Bone marrow (tissue), 2 donors: ENCODE measurements around the gene LNPK.
"Not testable (repeated sequence)": the region's sequence is repeated elsewhere in the genome, so short reads cannot be mapped to it uniquely, and the experiment has no call there.

ENCODE experiments used
- DNase-seq, 2 donors: peaks; one replicate each; lab custom pipeline; 2025; lab: John Stamatoyannopoulos, UW

Gene LNPK

DNA sequence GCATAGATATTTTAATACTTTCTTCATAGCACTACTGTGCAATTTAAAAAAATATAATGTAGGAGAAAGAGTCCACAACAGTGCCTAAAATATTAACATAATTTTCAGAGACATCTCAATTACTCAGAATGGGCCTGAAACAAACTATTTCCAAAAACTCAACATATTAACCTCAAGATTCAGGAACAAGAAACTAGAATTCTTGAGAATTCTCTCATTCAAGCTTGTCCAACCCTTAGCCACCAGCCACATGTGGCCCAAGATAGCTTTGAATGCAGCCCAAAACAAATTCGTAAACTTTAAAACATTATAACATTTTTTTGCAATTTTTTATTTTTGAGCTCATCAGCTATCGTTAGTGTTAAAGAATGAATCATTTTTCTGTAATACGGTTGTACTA, 35.2 kb downstream of the LNPK start:
- DNase-seq: no peak

DNA sequence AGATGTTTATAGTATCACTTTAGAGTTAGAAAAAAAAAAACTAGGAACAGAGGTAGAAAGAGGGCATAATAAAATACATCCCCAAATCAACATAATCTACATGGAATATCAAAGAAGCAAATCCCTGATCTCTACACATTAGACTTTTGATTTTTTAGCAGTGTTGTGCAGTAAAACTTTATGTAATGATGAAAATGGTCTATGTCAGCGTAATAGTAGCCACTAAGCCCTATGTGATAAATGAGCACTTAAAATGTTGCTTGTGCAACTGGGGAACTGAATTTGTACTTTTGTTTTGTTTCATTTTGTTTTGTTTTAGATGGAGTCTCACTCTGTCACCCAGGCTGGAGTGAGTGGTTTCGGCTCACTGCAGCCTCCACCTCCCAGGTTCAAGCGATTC, 36.3 kb downstream of the LNPK start:
- DNase-seq: no peak

DNA sequence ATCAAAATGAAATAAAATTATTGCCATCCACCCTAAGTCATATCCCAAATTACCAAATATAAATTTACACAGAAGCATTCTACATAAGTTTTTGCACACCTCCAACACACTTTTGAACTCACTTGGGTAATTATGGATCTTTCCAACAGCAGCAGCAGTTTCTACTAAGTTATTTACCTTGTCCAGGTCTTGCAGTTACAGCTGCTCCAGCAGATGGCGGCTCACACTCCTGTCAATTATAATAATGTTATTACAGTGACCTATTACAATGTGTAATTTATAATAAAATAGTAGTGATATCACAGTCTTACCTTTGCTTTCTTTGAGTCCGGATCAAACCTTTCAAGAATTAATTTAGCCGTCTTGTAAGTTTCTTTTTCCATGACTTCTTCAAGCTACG, 37.9 kb downstream of the LNPK start:
- no peak for DNase-seq

DNA sequence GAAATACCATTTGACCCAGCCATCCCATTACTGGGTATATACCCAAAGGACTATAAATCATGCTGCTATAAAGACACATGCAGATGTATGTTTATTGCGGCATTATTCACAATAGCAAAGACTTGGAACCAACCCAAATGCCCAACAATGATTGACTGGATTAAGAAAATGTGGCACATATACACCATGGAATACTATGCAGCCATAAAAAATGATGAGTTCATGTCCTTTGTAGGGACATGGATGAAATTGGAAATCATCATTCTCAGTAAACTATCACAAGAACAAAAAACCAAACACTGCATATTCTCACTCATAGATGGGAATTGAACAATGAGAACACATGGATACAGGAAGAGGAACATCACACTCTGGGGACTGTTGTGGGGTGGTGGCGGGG, 38.9 kb downstream of the LNPK start:
- DNase-seq: not testable (repeated sequence)

DNA sequence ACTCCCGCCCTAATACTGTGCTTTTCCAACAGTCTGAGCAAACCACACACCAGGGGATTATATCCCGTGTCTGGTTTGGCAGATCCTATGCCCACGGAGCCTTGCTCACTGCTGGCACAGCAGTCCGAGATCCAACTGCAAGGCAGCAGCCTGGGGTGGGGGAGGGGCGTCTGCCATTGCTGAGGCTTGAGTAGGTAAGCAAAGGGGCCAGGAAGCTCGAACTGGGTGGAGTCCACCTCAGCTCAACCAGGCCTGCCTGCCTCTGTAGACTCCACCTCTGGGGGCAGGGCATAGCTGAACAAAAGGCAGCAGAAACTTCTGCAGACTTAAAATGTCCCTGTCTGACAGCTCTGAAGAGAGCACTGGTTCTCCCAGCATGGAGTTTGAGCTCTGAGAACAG, 44.2 kb downstream of the LNPK start:
- no peak for DNase-seq

DNA sequence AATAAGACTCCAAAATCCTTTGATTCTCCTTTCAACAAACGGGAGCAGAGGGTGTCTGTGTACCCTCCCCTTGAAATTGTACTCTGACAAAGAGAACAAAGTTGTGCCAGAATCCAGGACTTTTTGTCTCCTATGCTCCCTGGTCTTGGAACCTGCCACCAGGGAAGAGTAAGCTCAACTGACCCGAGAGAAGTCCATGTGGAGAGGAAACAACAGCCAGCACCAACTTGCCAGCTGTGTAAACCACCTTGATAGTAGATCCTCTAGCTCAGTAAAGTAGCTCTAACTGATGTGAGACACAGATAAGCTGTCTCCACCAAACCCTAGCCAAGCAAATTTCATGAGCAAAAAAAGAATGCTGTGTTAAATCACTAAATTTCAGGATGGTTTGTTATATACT, 46.9 kb downstream of the LNPK start:
- DNase-seq: no peak

DNA sequence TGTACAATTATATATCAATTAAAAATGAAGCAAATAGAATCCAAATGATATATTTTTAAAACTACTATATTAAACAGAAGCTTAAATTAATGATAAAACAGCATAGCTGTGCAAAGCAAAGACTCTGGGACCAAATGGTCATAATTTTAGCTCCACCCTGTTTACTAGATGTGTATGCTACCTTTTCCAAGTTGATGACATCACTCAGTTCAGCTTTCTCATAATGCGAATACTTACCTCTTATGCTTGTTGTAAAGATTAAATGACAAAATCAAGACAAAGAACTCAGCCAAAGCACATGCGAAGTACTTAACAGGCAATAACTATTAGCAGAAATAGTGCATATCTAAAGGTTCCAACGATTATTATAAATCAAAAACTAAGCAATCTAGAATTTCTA, 51.6 kb downstream of the LNPK start:
- DNase-seq: no peak

DNA sequence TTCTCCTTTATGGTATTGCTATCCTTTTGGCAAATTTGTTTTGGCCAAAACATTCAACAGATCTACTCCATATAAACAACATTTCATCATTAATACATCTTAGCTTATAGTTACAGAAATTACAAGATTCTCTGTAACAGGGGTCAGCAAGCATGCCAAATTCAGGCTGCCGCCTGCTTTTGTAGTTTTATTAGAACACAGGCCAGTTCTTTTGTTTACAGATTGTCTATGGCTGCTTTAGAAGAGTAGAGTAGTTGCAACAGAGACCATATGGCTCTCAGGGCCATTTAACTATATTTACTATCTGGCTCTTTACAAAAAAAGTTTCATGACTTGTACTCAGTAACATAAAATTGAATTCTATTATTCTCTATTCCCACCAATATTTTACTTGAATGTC, 53.9 kb downstream of the LNPK start:
- DNase-seq: no peak

DNA sequence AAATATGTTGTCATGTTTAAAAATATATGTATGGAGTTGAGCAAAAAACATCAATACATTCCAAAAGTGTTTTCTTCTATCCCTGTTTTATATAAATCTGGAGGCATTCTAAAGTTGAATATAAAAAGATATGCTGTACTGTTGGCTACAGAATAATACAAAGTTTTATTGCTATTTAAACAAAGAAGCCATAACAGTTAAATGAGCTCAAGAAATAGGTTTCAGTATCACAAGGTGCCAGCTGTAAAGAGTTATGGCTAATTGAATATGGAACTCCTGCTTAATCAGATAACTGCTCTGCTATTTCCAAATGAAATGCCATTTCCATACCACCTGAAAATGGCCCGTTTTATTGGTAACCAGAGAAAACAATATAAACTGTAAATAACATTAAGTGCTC, 55.0 kb downstream of the LNPK start:
- DNase-seq: no peak

DNA sequence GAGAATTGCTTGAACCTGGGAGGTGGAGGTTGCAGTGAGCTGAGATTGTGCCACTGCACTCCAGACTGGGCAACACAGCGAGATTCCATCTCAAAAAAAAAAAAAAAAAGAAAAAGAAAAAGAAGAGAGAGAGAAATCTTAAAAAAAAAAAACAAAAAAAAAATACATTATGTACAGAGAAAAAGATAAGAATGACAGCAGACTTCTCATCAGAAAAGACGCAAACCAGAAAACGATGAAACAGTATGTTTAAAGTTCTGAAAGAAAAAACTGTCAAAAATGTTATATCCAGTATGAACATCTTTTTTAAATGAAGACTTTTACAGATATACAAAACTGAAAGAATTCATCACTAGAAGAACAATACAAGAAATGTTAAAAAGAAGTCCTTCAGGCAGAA, 60.4 kb downstream of the LNPK start:
- DNase-seq: no peak

DNA sequence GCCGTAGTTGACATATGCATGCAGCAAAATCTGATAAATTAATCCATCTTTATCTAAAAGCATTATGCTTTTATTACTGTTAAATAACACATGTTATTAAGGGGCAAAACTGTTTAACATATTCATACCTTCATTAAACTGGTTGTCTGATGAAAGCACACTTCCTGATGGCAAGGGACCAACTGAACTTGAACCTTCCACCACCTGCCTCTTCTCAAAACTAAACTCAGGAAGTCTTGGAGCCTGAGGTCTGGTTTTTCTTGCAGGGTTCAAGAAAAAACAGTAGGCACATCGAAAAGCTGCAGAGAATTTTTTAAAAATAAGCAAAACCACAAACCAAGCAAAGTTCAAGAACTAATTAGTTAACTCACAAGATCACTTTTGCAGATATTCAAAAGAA, 64.9 kb downstream of the LNPK start:
- no peak for DNase-seq

DNA sequence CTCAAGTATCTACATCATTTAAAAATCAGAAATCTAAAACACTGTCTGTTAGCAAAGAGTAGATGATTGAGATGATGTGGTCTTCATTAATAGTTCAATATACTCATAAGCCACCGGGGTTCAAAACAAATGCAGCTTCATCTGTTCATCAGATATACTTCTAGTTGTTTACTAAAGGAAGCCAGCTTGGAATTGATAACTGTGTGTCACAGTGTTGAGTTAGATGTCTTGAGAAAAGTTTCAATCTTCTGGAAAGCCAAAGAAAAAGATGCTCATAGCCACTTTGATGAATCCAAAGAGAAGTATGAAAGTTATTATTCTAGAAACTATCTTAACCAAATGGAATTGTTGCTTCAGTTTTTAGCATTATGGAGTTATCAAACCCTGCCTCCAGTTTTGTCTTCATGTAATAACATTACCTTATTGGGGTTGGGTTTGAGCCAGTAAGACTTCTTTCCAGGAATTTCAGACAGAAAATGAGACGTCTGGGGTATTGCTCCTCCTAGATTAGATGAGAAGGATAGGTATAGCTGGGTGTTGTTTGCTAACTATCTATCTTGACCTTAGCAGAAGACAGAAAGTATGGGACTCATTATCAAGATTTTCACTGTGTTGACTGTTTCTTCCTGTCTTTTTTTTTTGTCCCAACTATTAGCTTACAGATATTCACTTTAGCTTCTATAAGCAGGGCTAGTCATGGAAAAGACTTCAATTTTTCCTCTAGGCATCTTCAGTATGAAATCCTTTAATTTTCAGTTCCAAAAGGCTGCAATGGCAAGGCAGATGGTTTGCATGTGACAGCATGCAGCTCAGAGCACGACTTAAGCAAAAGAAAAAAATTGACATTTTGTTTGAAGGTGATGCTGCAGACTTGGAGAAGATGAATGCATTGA, 66.5 kb downstream of the LNPK start:
- DNase-seq: no peak

DNA sequence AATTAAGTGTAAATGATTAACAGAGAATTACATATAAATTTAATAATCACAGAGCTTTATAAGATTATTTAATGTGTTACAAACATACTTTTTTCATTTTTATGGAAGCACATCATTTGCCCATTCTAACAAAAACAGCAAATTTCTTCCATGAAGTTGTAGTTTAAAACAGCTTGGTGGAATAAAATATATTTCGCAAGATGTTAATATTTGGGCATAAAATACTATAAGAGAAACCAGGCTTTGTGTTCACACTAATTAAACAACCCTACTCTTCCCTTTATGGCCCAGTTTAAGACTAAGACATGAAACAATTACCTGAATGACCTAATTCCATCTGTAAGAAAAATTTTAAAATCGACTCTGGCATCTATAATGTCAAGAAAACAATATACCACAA, 69.4 kb downstream of the LNPK start:
- DNase-seq: no peak

DNA sequence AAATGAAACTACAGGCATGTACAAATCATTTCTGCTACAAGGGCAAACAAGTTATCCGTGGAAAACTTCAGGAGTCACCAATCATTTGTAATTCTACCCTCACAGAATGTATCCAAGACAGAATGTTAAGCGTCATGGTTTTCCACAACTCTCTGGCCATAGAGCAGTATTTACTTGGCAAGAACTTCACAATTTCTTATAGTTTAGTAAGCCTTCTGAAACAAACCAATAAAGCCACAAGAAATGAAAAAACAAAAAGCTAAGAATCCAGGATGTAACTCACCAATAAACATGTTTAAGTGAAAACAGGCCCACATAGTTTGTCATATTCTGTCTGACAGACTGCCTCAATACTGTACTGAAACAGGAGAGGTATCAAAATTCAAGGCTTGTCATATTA, 70.3 kb downstream of the LNPK start:
- no peak for DNase-seq

DNA sequence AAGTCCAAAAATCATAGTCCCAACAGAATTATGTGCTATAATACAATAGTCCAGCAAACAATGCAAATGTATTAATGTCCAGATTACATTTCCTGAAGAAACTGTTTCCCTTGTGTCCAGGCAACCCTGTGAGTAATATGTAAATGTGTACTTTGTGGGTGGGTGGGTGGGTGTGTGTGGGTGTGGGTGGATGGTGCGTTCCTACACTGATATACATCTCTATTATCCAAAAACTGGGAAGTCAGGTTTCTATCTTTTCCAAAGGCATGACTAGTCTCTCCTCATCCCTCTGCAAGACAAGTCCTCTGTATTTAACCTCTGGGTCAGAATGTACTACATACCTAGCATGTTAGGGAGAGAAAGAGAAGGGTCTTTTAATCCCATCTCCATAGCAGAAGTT, 71.6 kb downstream of the LNPK start:
- DNase-seq: no peak

DNA sequence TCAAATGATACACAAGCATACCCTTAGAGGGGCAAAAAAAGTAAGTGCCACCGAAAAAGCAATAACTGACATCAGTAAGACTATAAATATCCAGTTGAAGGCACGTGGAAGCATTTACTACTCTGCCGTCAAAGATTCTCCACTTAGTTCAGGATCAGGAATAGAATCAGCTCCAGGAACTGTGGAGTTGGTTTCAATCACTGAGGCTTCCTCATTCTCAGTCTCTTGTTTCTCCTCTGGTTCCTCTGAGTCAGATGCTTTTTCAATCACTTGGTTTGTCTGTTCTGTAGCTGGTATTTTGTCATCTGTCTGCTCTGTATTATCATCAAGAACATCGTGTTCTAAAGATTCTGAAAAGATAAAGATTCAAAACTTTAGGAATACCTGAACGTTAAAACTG, 72.2 kb downstream of the LNPK start:
- no peak for DNase-seq

DNA sequence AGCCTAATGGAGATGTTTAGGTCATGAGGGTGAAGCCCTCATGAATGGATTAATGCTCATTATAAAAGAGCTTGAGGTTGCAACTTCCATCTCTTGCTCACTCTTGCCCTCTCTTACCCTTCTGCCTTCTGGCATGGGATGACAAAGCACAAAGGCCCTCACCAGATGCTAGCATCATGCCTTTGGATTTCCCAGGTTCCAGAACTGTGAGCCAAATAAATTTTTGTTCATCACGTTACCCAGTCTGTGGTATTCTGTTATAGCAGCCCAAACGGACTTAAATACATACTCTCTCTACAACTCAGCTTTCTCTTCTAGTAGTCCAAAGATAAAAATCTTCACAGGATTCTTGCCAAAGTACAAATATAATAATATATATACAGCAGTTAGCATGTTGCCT, 75.8 kb downstream of the LNPK start:
- DNase-seq: no peak

DNA sequence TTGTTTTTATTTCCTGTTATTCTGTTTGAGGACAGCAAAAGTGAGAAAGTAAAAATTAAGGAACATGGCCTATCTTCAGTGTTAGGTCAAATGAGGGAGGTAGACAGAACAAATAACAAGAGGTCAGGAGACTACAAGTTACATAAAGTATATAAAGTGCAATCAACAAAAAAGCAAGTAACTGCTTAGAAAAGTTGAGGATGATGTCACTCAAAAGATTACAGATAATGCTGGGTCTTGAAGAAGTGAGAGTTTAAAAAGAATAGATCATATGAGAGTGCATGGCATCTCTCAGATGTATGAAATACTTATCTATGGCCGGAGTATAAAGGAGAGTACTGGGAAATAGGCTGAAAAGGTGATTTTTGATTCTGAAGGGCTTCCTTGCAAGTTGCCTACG, 79.9 kb downstream of the LNPK start:
- no peak for DNase-seq

DNA sequence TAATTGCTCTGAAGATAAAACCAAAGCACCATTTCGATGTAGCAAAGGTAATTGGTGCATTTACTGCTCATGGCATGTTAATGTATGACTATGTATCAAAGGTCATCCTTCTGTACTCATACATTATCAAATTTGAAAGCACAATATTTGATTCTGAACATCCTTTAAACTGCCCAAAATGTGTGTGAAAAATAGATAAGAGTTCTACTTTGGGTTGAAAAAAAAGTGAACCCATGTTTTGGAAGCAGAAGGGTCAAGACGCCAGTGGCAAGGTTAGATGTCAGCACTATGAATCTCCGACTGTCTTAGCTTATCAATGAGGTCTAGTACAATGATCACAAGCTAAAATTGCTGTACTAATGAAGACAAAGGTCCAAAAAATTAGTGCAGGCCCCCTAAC, 83.1 kb downstream of the LNPK start:
- DNase-seq: no peak

DNA sequence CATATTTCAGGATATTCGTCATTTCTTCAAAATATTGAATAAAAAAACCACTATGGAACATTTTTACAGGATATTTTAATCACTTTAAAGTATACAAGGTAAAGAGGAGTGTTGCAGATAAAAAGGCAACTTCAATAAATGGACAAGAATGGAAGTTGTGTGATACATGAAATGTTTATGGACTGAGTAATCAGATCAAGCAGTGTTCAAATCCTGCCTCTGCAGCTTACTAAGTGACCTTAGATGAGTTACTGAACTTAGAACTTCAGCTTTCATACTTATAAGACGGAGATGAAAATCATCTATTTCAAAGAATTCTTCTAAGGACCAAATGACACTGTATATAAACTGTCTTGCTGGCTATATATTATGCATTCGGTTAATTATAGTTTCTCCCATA, 87.2 kb downstream of the LNPK start:
- DNase-seq: no peak

DNA sequence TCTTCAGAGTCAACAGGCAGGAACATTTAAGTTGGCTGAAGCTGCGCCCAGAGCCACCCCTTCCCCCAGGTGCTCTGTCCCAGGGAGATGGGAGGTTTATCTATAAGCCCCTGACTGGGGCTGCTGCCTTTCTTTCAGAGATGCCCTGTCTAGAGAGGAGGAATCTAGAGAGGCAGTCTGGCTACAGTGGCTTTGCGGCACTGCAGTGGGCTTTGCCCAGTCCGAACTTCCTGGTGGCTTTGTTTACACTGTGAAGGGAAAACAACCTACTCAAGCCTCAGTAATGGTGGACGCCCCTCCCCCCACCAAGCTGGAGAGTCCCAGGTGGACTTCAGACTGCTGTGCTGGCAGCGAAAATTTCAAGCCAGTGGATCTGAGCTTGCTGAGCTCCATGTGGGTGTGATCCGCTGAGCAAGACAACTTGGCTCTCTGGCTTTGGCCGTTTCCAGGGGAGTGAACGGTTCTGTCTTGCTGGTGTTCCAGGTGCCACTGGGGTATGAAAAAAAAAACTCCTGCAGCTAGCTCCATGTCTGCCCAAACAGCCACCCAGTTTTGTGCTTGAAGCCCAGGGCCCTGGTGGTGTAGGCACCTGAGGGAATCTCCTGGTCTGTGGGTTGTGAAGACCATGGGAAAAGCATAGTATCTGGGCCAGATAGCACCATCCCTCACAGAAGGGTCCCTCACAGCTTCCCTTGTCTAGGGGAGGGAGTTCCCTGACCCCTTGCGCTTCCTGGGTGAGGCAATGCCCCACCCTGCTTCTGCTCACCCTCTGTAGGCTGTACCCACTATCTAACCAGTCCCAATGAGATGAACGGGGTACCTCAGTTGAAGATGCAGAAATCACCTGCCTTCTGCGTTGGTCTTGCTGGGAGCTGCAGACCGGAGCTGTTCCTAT, 88.0 kb downstream of the LNPK start:
- not testable (repeated sequence) for DNase-seq

DNA sequence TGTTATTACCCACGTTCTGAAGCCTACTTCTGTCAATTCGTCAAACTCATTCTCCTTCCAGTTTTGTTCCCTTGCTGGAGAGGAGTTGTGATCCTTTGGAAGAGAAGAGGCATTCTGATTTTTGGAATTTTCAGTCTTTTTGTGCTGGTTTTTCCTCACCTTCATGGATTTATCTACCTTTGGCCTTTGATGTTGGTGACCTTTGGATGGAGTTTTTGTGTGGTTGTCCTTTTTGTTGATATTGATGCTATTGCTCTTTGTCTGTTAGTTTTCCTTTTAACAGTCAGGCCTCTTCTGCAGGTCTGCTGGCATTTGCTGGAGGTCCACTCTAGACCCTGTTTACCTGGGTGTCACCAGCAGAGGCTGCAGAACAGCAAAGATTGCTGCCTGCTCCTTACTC, 88.8 kb downstream of the LNPK start:
- not testable (repeated sequence) for DNase-seq

DNA sequence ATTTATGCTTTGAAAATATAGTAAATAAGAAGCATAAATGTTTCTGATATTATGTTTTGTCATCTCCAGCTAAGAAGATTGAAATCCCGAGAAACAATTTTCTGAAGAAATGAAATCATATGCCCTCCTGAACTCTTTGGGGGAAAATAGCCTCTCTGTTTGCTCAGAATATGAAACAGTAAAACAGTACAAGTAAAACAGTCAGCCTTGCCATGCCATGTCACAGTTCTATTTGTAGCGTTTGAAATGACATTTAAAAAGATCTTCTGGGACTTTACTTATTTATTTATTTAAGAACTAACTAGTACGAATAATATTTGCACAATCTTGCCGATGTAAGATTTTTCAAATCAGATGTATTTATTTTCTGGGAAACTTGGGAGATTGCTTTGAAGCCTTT, 98.0 kb downstream of the LNPK start:
- DNase-seq: no peak
